HepG2 (cell line): ENCODE results near the gene TMEM258. TPM values are rescaled to one million over a fixed set of nuclear protein-coding genes. Genes with fewer than 3 reads are reported as not detected.

ENCODE experiments used
- ATAC-seq: fragments of 200-7000 bp; cut with Tn5 transposase; 3 replicates; pipeline ENCODE4 v1.9.1; 2020; ENCODE audit warnings: mild to moderate bottlenecking, moderate library complexity
- BruUV-seq: library from RNA; stranded (reverse); fragments of 400-500 nt; replicated peaks from 2 replicates; lab custom pipeline; 2021; lab: Mats Ljungman, UMichigan
- CTCF ChIA-PET: fragments of 300-600 bp; formaldehyde crosslinking; extraction: SDS; loops from one replicate; lab custom pipeline; 2021; ENCODE audit warnings: low total read pairs, inconsistent platforms, low intra/inter-chr PET ratio; lab: Yijun Ruan, JAX
- POLR2A ChIA-PET: fragments of 350-600 bp; sonication (Branson Sonifier 250); formaldehyde crosslinking; loops from one replicate; lab custom pipeline; 2020; ENCODE audit warnings: antibody characterized with exemption, inconsistent platforms; lab: Yijun Ruan, JAX
- DNase-seq: peaks from one replicate; pipeline ENCODE4 v3.0.0-alpha.2; 2015; ENCODE audit warnings: low spot score
- FAIRE-seq: peaks from 3 replicates; lab custom pipeline; 2011; peaks lifted over from hg19 to GRCh38; lab: Jason Lieb, UNC
- H2AFZ ChIP-seq: one replicate; pipeline ENCODE4 v1.6.1; 2011; ENCODE audit warnings: low read length, inconsistent platforms
- H3K27ac ChIP-seq: fragments of 300-600 bp; 3 replicates; pipeline ENCODE4 v1.8.0; 2011; ENCODE audit warnings: mixed run types, mild to moderate bottlenecking, mixed read lengths, low read length, inconsistent platforms; ENCODE audit not compliant: insufficient read depth; ENCODE audit errors: extremely low read length
- H3K27me3 ChIP-seq, 2 experiments: fragments of 200-600 bp in 1 of 2; 2 replicates in 1 of 2; 3 replicates in 1 of 2; pipeline versions ENCODE4 v1.6.0 to v1.8.0; 2011; ENCODE audit warnings: low read length in 2 of 2, mild to moderate bottlenecking in 2 of 2, moderate library complexity in 2 of 2, inconsistent platforms in 1 of 2; ENCODE audit not compliant: insufficient read depth in 2 of 2, control insufficient read depth in 1 of 2
- H3K36me3 ChIP-seq, 2 experiments: fragments of 200-600 bp in 1 of 2; replicated peaks in 1 of 2; 2 replicates in 1 of 2; 3 replicates in 1 of 2; pipeline versions ENCODE4 v1.5.1 to v1.8.0; 2011; ENCODE audit warnings: low read length in 2 of 2, inconsistent platforms in 1 of 2; ENCODE audit not compliant: insufficient read depth in 2 of 2, control insufficient read depth in 1 of 2
- H3K4me1 ChIP-seq: 2 replicates; pipeline ENCODE4 v1.5.1; 2012; ENCODE audit warnings: low read length, inconsistent platforms; ENCODE audit not compliant: insufficient read depth
- H3K4me2 ChIP-seq: 2 replicates; pipeline ENCODE4 v1.6.0; 2011; ENCODE audit warnings: low read depth, low read length, inconsistent platforms
- H3K4me3 ChIP-seq, 3 experiments: fragments of 200-600 bp in 1 of 3; sonication (generic), shearing (Covaris generic) in 1 of 3; replicated peaks in 1 of 3; 2 replicates each; pipeline ENCODE4 v1.5.1; 2011 to 2016; ENCODE audit warnings: low read length in 3 of 3, inconsistent platforms in 2 of 3, low read depth in 2 of 3, mild to moderate bottlenecking in 2 of 3, control low read depth in 1 of 3, mixed read lengths in 1 of 3; ENCODE audit not compliant: insufficient read depth in 1 of 3
- H3K79me2 ChIP-seq: one replicate; pipeline ENCODE4 v1.6.1; 2011; ENCODE audit warnings: low read length, inconsistent platforms; ENCODE audit not compliant: insufficient read depth
- H3K9ac ChIP-seq: 2 replicates; pipeline ENCODE4 v1.6.0; 2011; ENCODE audit warnings: mild to moderate bottlenecking, low read depth, low read length, inconsistent platforms; ENCODE audit not compliant: insufficient read depth
- H3K9me3 ChIP-seq: 2 replicates; pipeline ENCODE4 v1.5.1; 2012; ENCODE audit warnings: mild to moderate bottlenecking, low read length
- H4K20me1 ChIP-seq: 2 replicates; pipeline ENCODE4 v1.6.0; 2011; ENCODE audit warnings: inconsistent platforms, mild to moderate bottlenecking, low read length, moderate library complexity; ENCODE audit not compliant: insufficient read depth
- JDP2 ChIP-seq: sonication (generic); formaldehyde crosslinking; IDR thresholded peaks from 2 replicates; pipeline ENCODE4 v1.8.1; 2022; ENCODE audit warnings: missing genetic modification reagents, borderline replicate concordance
- RERE ChIP-seq: IDR thresholded peaks from 2 replicates; pipeline ENCODE4 v1.6.1; 2016; ENCODE audit warnings: low read depth, missing genetic modification reagents, missing compliant biosample characterization
- ZNF136 ChIP-seq: sonication (generic); formaldehyde crosslinking; IDR thresholded peaks from 2 replicates; pipeline ENCODE4 v1.8.1; 2022; ENCODE audit warnings: low read depth, mild to moderate bottlenecking, moderate library complexity, missing genetic modification reagents
- ZNF552 ChIP-seq: sonication (generic); formaldehyde crosslinking; IDR thresholded peaks from 2 replicates; pipeline ENCODE4 v1.9.0; 2022; ENCODE audit warnings: missing genetic modification reagents, mild to moderate bottlenecking, borderline replicate concordance
- WGBS: methylation state at CpG from one replicate; pipeline ENCODE4 v1.1.6; 2017; ENCODE audit warnings: low lambda C conversion rate; 5-methylcytosine and 5-hydroxymethylcytosine counted together
- in situ Hi-C: cut with HindIII; loops from 2 replicates; pipeline ENCODE4 v1.10.0; 2017; ENCODE audit warnings: low pct_unique_long_range_greater_than_20kb; ENCODE audit not compliant: extremely low pct_ligation_motif_present
- intact Hi-C: fragments of 100-400 bp; cut with micrococcal nuclease; formaldehyde crosslinking; loops from one replicate; pipeline ENCODE4 v1.10.0; 2022; ENCODE audit not compliant: unreplicated experiment
- polyA plus RNA-seq, 8 experiments: library from polyadenylated mRNA; depleted of rRNA in 3 of 8; stranded (reverse) in 7 of 8; unstranded in 1 of 8; fragments of >200 nt; fragmentation: Illumina TruSeq in 4 of 8; extraction: Trizol in 4 of 8; gene quantifications; 2 replicates each; pipeline versions ENCODE4 v1.2.1 to v1.2.3, GENCODE V29; 2011 to 2016; ENCODE audit warnings: low read depth in 4 of 8, missing spikeins in 1 of 8, mixed read lengths in 1 of 8; ENCODE audit not compliant: insufficient read depth in 1 of 8
- total RNA-seq, 5 experiments: library from RNA; depleted of rRNA; stranded (reverse); fragments of >200 nt; fragmentation: Illumina TruSeq; extraction: Trizol; gene quantifications; 2 replicates each; pipeline ENCODE4 v1.2.3, GENCODE V29; 2016; ENCODE audit warnings: low read depth in 1 of 5

The TMEM258 gene
- total and polyA plus RNA-seq, 2 of the 13 experiments (the other 11 are each of a cell fraction or from before 2014, with no cell fraction given), result 175 to 424 TPM

GRCh38 chr11:61783717-61784505 is 8.5 kb downstream of the TMEM258 start:
- FAIRE-seq, result no peak
- no peak for TF ChIP-seq ZNF552 (CRISPR knock-in tag)
- no peak for TF ChIP-seq JDP2 (CRISPR knock-in tag)
- TF ChIP-seq RERE, result no peak
- TF ChIP-seq ZNF136 (CRISPR knock-in tag), result no peak
- Histone ChIP-seq H3K4me2 (no peak overlapping the region), H3K4me1 (peaks cover 5% of the 10 kb centered on the region; the same call in 1 of the 2 replicates), H3K9ac (no peak overlapping the region), H3K36me3 (peaks cover 26 to 82% of the 10 kb centered on the region in 2 experiments; a peak in 4 of 5 replicates), H3K27me3 (no peaks in the 10 kb centered on the region), H3K79me2 (no peaks in the 10 kb centered on the region), H3K4me3 (no peak overlapping the region), H3K9me3 (no peaks in the 10 kb centered on the region), H4K20me1 (no peaks in the 10 kb centered on the region), H3K27ac (no peak overlapping the region), H2AFZ (no peak overlapping the region)
- POLR2A ChIA-PET, result interaction anchor here (1.2 to 1.8 kb wide), 4 partner anchors 14 to 324 kb away, joined by 3 to 5 read pairs (median 4); no protein-coding TSS in a partner anchor
- no TSS peak for BruUV-seq
- in situ Hi-C loops, result loop anchor here (5.0 kb wide), 1 partner anchor 37 kb away; no protein-coding TSS in a partner anchor
- intact Hi-C loops, result no loop called here
- WGBS, result 93% methylated on average over 9 of the region's 13 CpGs
- CTCF ChIA-PET, result no interaction called here
- no peak for ATAC-seq
- no peak for DNase-seq
